HG03378 (cell line): ENCODE measurements around the gene TACR1.

Source experiments
- ATAC-seq: cut with Tn5 transposase; IDR thresholded peaks from one replicate; pipeline ENCODE4 v1.9.1; 2021; ENCODE audit warnings: mild to moderate bottlenecking, moderate library complexity; ENCODE audit not compliant: unreplicated experiment

TACR1 gene

GRCh38 chr2:75025216-75025615 is 174.1 kb downstream of the TACR1 start:
- ATAC-seq = no peak

GRCh38 chr2:75023666-75024455 is 175.5 kb downstream of the TACR1 start:
- no peak for ATAC-seq

- ATAC-seq = no peak
Measured at GRCh38 chr2:75022516-75022915, 176.8 kb downstream of the TACR1 start.

- ATAC-seq = no peak
Measured at GRCh38 chr2:75021672-75022071, 177.6 kb downstream of the TACR1 start.

- no peak for ATAC-seq
Measured at GRCh38 chr2:75020476-75020875, 178.8 kb downstream of the TACR1 start.

- ATAC-seq = no peak
Measured at GRCh38 chr2:75019790-75020189, 179.5 kb downstream of the TACR1 start.

GRCh38 chr2:75018162-75018561 is 181.2 kb downstream of the TACR1 start:
- ATAC-seq = no peak

- ATAC-seq = no peak
Measured at GRCh38 chr2:75012080-75012479, 187.2 kb downstream of the TACR1 start.

- no peak for ATAC-seq
Measured at GRCh38 chr2:75010571-75010970, 188.7 kb downstream of the TACR1 start.

- ATAC-seq = no peak
Measured at GRCh38 chr2:75007819-75008218, 191.5 kb downstream of the TACR1 start.

GRCh38 chr2:75007061-75007460 is 192.3 kb downstream of the TACR1 start:
- no peak for ATAC-seq

- ATAC-seq = no peak
Measured at GRCh38 chr2:75006041-75006440, 193.3 kb downstream of the TACR1 start.

GRCh38 chr2:75003773-75004172 is 195.5 kb downstream of the TACR1 start:
- ATAC-seq = no peak

GRCh38 chr2:75003276-75003675 is 196.0 kb downstream of the TACR1 start:
- no peak for ATAC-seq

GRCh38 chr2:75002007-75002406 is 197.3 kb downstream of the TACR1 start:
- ATAC-seq = no peak

GRCh38 chr2:74999468-74999867 is 199.9 kb downstream of the TACR1 start:
- no peak for ATAC-seq
